Epithelial cell of proximal tubule (primary cell): ENCODE data around the gene SLC25A30. TPM values are rescaled to one million over a fixed set of nuclear protein-coding genes. Genes with fewer than 3 reads are reported as not detected.

Experiments
- DNase-seq: peaks from one replicate; pipeline ENCODE4 v3.0.0-alpha.2; 2011; ENCODE audit warnings: low read depth
- H3K4me3 ChIP-seq: 2 replicates; pipeline ENCODE4 v1.5.1; 2011; ENCODE audit warnings: low read depth, mild to moderate bottlenecking, low read length
- CTCF ChIP-seq: conservative IDR thresholded peaks from 2 replicates; pipeline ENCODE4 v1.5.1; 2012; ENCODE audit warnings: low read depth, mild to moderate bottlenecking, low read length
- total RNA-seq: library from RNA; depleted of rRNA; stranded (reverse); fragments of >200 nt; gene quantifications from 2 replicates; pipeline ENCODE4 v1.2.3, GENCODE V29; 2015

Gene SLC25A30
- total RNA-seq, 1 donor from 2014 or later: 4.7 TPM

GRCh38 chr13:45364876-45365557 is 53.2 kb downstream of the SLC25A30 start:
- no peak for DNase-seq
- no peak overlapping the region for H3K4me3 ChIP-seq
- TF ChIP-seq CTCF: no peak

- no peak for DNase-seq
- no peak overlapping the region for H3K4me3 ChIP-seq
Measured at GRCh38 chr13:45362939-45363338, 55.2 kb downstream of the SLC25A30 start.

DNA sequence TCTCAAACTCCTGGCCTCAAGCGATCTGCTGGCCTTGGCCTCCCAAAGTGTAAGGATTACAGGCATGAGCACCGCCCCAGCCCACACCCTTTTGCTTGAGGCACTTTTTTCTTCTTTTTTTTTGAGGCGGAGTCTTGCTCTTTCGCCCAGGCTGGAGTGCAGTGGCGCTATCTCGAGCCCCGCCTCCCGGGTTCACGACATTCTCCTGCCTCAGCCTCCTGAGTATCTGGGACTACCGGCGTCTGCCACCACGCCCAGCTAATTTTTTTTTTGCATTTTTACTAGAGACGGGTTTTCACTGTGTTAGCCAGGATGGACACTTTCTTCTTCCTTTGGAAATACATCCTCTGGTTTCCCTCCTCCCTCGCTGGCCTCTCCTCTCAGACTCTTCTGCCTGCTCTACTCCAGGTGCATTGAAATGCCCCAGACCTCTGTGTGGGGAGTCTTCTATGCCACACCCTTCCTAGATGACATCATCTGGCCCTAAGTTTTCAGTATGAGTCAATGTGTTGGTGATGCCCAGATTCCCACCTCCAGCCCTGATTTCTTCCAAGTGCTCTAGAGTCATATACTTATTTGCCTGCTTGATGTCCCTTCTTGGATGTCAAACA is 56.5 kb downstream of the SLC25A30 start:
- no peak overlapping the region for H3K4me3 ChIP-seq
- TF ChIP-seq CTCF: no peak
- DNase-seq: no peak

More at GRCh38 chr13:45362939-45363338, 55.2 kb downstream of the SLC25A30 start:
- peak; percentile 25 for TF ChIP-seq CTCF

DNA sequence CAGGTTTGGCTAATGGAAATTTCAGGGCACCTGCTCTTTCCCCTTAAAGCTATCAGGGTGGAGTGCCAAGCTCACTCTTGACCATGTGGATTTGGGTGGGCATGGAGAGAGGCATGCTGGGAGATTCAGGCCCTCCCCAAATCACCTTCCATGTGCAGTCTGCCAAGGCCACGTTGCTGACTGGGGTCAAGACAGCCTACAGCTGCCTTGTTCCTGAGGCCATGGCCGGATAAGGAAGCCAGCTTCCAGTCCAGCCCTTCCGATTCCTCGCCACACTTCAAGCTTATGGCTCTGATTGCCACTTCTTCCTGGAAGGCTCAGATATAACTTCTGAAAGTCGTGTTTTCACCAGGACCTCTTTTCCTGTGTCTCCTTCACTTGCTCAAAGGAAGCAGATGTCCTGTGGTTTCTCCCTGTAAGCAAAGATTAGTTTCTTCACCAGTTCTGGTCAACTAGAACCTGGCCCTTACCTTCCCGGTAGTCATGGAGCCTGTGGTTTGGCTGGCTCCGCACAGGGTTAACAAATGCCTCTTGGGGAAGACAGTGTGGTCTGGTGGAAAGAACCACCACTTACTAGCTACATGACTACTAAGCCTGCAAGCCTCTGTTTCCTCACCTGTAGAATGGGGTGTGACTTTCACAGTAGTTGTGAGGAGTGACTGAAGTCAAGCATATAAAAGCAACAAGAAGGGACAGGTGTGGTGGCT is 61.1 kb downstream of the SLC25A30 start:
- no peak for TF ChIP-seq CTCF
- DNase-seq: no peak

DNA sequence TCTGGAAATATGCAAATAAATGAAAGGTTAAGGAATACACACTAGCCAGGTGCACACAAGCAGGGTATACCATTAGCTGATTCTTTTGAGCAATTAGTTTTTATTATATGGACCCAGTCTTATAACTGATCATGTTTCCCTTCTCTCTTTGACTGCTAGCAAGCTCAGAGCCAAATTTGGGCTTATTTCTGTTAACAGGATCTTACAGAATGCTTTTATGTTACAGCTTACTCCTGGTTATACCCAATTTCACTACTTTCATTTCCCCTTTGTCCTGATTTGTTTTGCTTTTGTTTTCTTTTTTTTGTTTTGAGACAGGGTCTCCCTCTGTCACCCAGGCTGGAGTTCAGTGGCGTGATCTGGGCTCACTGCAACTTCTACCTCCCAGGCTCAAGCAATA is 64.3 kb downstream of the SLC25A30 start:
- no peak for TF ChIP-seq CTCF
- no peak overlapping the region for H3K4me3 ChIP-seq
- DNase-seq: no peak

More for the DNA sequence above, 61.1 kb downstream of the SLC25A30 start:
- H3K4me3 ChIP-seq: no peak overlapping the region

DNA sequence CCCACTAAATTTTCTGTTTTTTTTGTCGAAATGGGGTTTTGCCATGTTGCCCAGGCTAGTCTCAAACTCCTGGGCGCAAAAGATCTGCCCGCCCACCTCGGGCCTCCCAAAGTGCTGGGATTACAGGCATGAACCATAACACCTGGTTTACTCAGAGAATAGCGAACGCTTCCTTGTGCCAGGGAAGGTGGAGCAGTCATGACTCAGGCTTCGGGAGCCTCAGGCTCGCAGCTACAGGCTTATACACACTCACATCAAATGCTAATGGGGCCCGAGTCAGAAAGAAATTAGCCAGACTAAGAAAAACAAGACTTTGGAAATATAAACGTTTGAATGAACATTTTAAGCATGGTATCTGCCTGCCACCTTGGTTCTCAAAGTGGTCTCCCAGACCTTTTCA is 66.1 kb downstream of the SLC25A30 start:
- no peak for TF ChIP-seq CTCF
- no peak for DNase-seq

GRCh38 chr13:45350152-45350551 is 68.0 kb downstream of the SLC25A30 start:
- no peak for DNase-seq
- TF ChIP-seq CTCF: no peak

More for the DNA sequence above, 66.1 kb downstream of the SLC25A30 start:
- H3K4me3 ChIP-seq: no peak overlapping the region

More at GRCh38 chr13:45350152-45350551, 68.0 kb downstream of the SLC25A30 start:
- H3K4me3 ChIP-seq: no peak overlapping the region
